Sigmoid colon (tissue), 7 donors: ENCODE data around the gene IP6K3. TPM values are rescaled to one million over a fixed set of nuclear protein-coding genes. Genes with fewer than 3 reads are reported as not detected.
A peak's percentile ranks its signal among the peaks of the same experiment; 100 is the strongest.

Source experiments
- DNase-seq: peaks from one replicate; pipeline ENCODE4 v3.0.0-alpha.2; 2019
- H3K27ac ChIP-seq, 4 donors: fragments of 200-600 bp; sonication (generic); one replicate each; pipeline ENCODE4 v1.5.1; 2016 to 2019; ENCODE audit warnings: mild to moderate bottlenecking in 1 of 4
- H3K27me3 ChIP-seq, 3 donors: fragments of 200-600 bp; sonication (generic); one replicate each; pipeline ENCODE4 v1.5.1; 2019; ENCODE audit warnings: mild to moderate bottlenecking in 1 of 3
- H3K36me3 ChIP-seq, 4 donors: fragments of 200-600 bp; sonication (generic); one replicate each; pipeline ENCODE4 v1.5.1; 2016 to 2019
- H3K4me1 ChIP-seq, 4 donors: fragments of 200-600 bp; sonication (generic); one replicate each; pipeline ENCODE4 v1.5.1; 2017 to 2019
- H3K4me3 ChIP-seq, 4 donors: fragments of 200-600 bp; sonication (generic); one replicate each; pipeline ENCODE4 v1.5.1; 2017 to 2019; ENCODE audit warnings: mild to moderate bottlenecking in 2 of 4, moderate library complexity in 1 of 4
- H3K9me3 ChIP-seq, 4 donors: fragments of 200-600 bp in 3 of 4; sonication (generic) in 3 of 4; one replicate each; pipeline versions ENCODE4 v1.5.1 to v1.6.1; 2013 to 2019
- EP300 ChIP-seq, 4 donors: sonication (generic); formaldehyde crosslinking; IDR thresholded peaks; one replicate each; pipeline ENCODE4 v1.6.1; 2017; ENCODE audit warnings: antibody characterized with exemption in 4 of 4
- POLR2A ChIP-seq, 2 donors: fragments of 450-650 bp; IDR thresholded peaks; one replicate each; pipeline ENCODE4 v1.6.1; 2016; ENCODE audit warnings: antibody characterized with exemption in 2 of 2, mild to moderate bottlenecking in 2 of 2, moderate library complexity in 2 of 2
- POLR2AphosphoS5 ChIP-seq, 4 donors: sonication (generic); formaldehyde crosslinking; IDR thresholded peaks; one replicate each; pipeline ENCODE4 v1.6.1; 2017; ENCODE audit warnings: antibody characterized with exemption in 4 of 4
- WGBS, 2 donors: extraction: QIAGEN DNeasy Blood & Tissue Kit; methylation state at CpG; one replicate each; pipeline ENCODE4 v1.1.7; 2013; 5-methylcytosine and 5-hydroxymethylcytosine counted together
- intact Hi-C: fragments of 100-400 bp; cut with DNase I; formaldehyde crosslinking; loops from one replicate; pipeline ENCODE4 v1.15.1; 2023
- polyA plus RNA-seq, 3 donors: library from polyadenylated mRNA; stranded (reverse); fragments of 200-250 nt; gene quantifications; one replicate each; pipeline ENCODE4 v1.2.3, GENCODE V29; 2013
- small RNA-seq, 3 donors: library from RNA; depleted of rRNA; stranded (forward); fragments of <200 nt; gene quantifications; one replicate each; pipeline ENCODE3, GENCODE V24; 2016
- total RNA-seq, 4 donors: library from RNA; depleted of rRNA; stranded (reverse); fragments of >200 nt; gene quantifications; one replicate each; pipeline ENCODE4 v1.1.0, GENCODE V29; 2016
- TF ChIP-seq, protein P1 (sequence below), 4 experiments: fragments of 450-650 bp in 3 of 4; fragments of 200-600 bp in 1 of 4; IDR thresholded peaks; one replicate each; pipeline ENCODE4 v1.5.1; 2016 to 2019; ENCODE audit warnings: antibody characterized with exemption in 4 of 4, mild to moderate bottlenecking in 3 of 4, moderate library complexity in 2 of 4
- donor health status: healthy with polysubstance abuse.
- donor health status: Bipolar disorder and iron deficiency.
- donor health status: healthy.

Gene IP6K3
- total and polyA plus RNA-seq, 7 donors = 0.46 to 10.3 (median 4.9) TPM

DNA sequence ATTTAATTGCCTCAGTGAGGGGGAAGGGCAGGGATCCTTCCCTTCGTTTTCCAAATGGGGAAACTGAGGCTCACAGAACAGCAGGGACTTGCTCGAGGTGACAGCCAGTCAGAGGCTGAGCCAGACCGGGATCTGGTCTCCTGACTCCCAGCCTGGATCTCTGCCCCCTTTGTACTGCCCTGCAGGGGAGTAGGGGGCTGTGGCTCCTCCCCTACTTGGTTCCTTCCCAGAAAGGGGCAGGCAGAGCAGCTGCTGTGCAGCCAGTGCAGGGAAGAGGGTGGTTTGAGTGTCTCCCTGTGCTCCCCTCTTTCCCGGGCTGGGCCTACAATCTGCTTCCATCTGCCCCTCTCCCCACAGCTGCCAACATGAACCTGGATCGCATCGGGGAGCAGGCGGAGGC is 72.9 kb downstream of the IP6K3 start:
- no peak for DNase-seq
- intact Hi-C loops = no loop called here
- no peaks in the 10 kb centered on the region for H3K9me3 ChIP-seq
- peaks cover 0 to 5% (median 0%) of the 10 kb centered on the region in 3 donors for H3K27me3 ChIP-seq
- H3K27ac ChIP-seq = no peak overlapping the region
- TF ChIP-seq POLR2AphosphoS5 (IDR thresholded peaks at IDR 0.05) = no peak
- TF ChIP-seq, protein P1, sequence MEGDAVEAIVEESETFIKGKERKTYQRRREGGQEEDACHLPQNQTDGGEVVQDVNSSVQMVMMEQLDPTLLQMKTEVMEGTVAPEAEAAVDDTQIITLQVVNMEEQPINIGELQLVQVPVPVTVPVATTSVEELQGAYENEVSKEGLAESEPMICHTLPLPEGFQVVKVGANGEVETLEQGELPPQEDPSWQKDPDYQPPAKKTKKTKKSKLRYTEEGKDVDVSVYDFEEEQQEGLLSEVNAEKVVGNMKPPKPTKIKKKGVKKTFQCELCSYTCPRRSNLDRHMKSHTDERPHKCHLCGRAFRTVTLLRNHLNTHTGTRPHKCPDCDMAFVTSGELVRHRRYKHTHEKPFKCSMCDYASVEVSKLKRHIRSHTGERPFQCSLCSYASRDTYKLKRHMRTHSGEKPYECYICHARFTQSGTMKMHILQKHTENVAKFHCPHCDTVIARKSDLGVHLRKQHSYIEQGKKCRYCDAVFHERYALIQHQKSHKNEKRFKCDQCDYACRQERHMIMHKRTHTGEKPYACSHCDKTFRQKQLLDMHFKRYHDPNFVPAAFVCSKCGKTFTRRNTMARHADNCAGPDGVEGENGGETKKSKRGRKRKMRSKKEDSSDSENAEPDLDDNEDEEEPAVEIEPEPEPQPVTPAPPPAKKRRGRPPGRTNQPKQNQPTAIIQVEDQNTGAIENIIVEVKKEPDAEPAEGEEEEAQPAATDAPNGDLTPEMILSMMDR (IDR thresholded peaks at IDR 0.05) = no peak
- no peak for TF ChIP-seq POLR2A (IDR thresholded peaks at IDR 0.05)
- no peak for TF ChIP-seq EP300 (IDR thresholded peaks at IDR 0.05)
- WGBS, 2 donors = 89 to 90% methylated on average over 7 of the region's 7 CpGs
- peaks cover 0 to 8% (median 0%) of the 10 kb centered on the region in 4 donors for H3K36me3 ChIP-seq
- peaks cover 0 to 5% (median 0%) of the 10 kb centered on the region in 4 donors for H3K4me1 ChIP-seq
- H3K4me3 ChIP-seq = no peak overlapping the region

DNA sequence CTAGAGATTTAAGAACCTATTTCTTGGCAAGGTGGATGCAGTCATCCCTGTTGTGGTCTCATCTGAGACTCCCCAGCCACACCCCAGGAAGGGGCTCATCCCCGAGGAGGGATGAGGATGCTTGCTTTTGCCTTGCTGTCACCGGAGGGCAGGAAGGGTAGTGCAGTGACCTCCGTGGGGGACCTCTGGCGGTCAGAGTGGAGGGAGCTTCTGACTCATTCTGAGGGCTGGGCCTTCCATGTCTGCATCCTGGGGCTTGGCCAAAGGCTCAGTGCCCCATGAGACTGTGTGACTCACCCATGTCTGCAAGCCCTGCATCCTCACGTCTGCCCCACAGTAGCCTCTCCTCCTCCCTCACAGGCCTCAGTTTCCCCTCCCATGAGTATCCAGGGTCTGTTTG is 73.9 kb downstream of the IP6K3 start:
- H3K27ac ChIP-seq = no peak overlapping the region
- no peak for DNase-seq

DNA sequence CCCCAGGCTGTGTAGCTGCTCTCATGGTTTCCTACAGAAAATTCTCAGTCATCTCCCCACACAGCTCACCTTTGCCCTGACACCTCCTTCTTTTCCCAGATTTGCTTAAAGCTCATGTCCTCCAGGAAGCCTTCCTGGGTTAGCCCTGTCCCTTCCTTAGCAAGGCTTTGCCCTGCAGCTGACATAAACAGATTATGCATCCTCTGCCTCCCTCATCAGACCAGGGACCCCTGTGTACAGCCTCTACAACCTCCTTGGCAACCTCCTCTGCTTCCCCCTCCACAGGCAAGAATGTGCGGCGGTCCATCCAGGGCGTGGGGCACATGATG is 75.0 kb downstream of the IP6K3 start:
- Histone ChIP-seq H3K36me3 (peaks cover 0 to 10% (median 0%) of the 10 kb centered on the region in 4 donors), H3K27ac (no peak overlapping the region), H3K27me3 (peaks cover 0 to 5% (median 0%) of the 10 kb centered on the region in 3 donors), H3K4me1 (peaks cover 0 to 5% (median 0%) of the 10 kb centered on the region in 4 donors), H3K9me3 (no peaks in the 10 kb centered on the region), H3K4me3 (no peak overlapping the region)
- intact Hi-C loops = no loop called here
- WGBS, 2 donors = 94 to 96% methylated on average over 3 of the region's 3 CpGs
- no peak for DNase-seq
- TF ChIP-seq, protein P1 (IDR thresholded peaks at IDR 0.05) = no peak
- TF ChIP-seq POLR2AphosphoS5 (IDR thresholded peaks at IDR 0.05) (no peak), POLR2A (IDR thresholded peaks at IDR 0.05) (no peak), EP300 (IDR thresholded peaks at IDR 0.05) (no peak)

More for the DNA sequence above, 73.9 kb downstream of the IP6K3 start:
- peaks cover 0 to 5% (median 0%) of the 10 kb centered on the region in 3 donors for H3K27me3 ChIP-seq
- H3K4me1 ChIP-seq = peaks cover 0 to 5% (median 0%) of the 10 kb centered on the region in 4 donors
- no peaks in the 10 kb centered on the region for H3K9me3 ChIP-seq
- 64 to 77% methylated on average over 5 of the region's 5 CpGs for WGBS, 2 donors
- H3K4me3 ChIP-seq = no peak overlapping the region
- TF ChIP-seq POLR2A (IDR thresholded peaks at IDR 0.05) (no peak), POLR2AphosphoS5 (IDR thresholded peaks at IDR 0.05) (peak in 2 of 4 donors; percentile 16 to 17), EP300 (IDR thresholded peaks at IDR 0.05) (no peak)
- TF ChIP-seq, protein P1 (IDR thresholded peaks at IDR 0.05) = peak in 3 of 4 experiments; percentile 6 to 38 (median 31)
- intact Hi-C loops = no loop called here
- H3K36me3 ChIP-seq = peaks cover 0 to 8% (median 0%) of the 10 kb centered on the region in 4 donors

Small RNA genes within 50 kb of the gene (small RNA-seq; reads per million reads assigned to genes)
- gene MIR3934 = 0 reads per million in 3 donors

Other genes starting within 250 kb of the IP6K3 start
- 10 to 100 TPM in 3 of 4 donors, 1 to 10 TPM in 1; 8.9 to 11.1 (median 10.4) TPM for gene BAK1, start 166.6 kb downstream of the IP6K3 start, total RNA-seq
- gene BAK1, start 166.6 kb downstream of the IP6K3 start, polyA plus RNA-seq = 100 to 1,000 TPM in 1 of 3 donors, 10 to 100 TPM in 2; 76.3 to 160 (median 96.9) TPM
- gene ITPR3, start 125.6 kb downstream of the IP6K3 start, total RNA-seq = 10 to 100 TPM in 1 of 4 donors, 1 to 10 TPM in 3; 7.7 to 16.9 (median 9.0) TPM
- gene ITPR3, start 125.6 kb downstream of the IP6K3 start, polyA plus RNA-seq = 10 to 100 TPM; 10.2 to 75.3 (median 20.6) TPM
- 10 to 100 TPM in 3 of 4 donors, 1 to 10 TPM in 1; 9.5 to 34.9 (median 28.7) TPM for gene UQCC2, start 35.2 kb downstream of the IP6K3 start, total RNA-seq
- 10 to 100 TPM; 52.3 to 90.9 (median 56.3) TPM for gene UQCC2, start 35.2 kb downstream of the IP6K3 start, polyA plus RNA-seq
- gene LEMD2, start 42.2 kb upstream of the IP6K3 start, total RNA-seq = 10 to 100 TPM; 31.8 to 42.7 (median 38.8) TPM
- 10 to 100 TPM; 17.6 to 71.6 (median 18.0) TPM for gene LEMD2, start 42.2 kb upstream of the IP6K3 start, polyA plus RNA-seq
- gene MLN, start 57.1 kb upstream of the IP6K3 start, total RNA-seq = not detected
- gene MLN, start 57.1 kb upstream of the IP6K3 start, polyA plus RNA-seq = under 1 TPM in 1 of 3 donors, not detected in 2; 0.48 TPM